KOPT-K1 (cell line): Measurements from ENCODE around the gene DYDC2.

Experiments used
- H3K27ac ChIP-seq: fragments of 200-600 bp; sonication (generic); 2 replicates; pipeline ENCODE4 v1.5.1; 2016; ENCODE audit warnings: antibody characterized with exemption, mild to moderate bottlenecking, low read depth, low read length; ENCODE audit not compliant: poor library complexity, severe bottlenecking
- H3K36me3 ChIP-seq: fragments of 200-600 bp; sonication (generic); 2 replicates; pipeline ENCODE4 v1.5.1; 2017; ENCODE audit warnings: antibody characterized with exemption, mild to moderate bottlenecking, low read length, moderate library complexity; ENCODE audit not compliant: insufficient read depth
- H3K9me3 ChIP-seq: fragments of 200-600 bp; sonication (generic); 2 replicates; pipeline ENCODE4 v1.5.1; 2017; ENCODE audit warnings: antibody characterized with exemption, low read length, mild to moderate bottlenecking; ENCODE audit not compliant: insufficient read depth, poor library complexity, severe bottlenecking

The DYDC2 gene, protein sequence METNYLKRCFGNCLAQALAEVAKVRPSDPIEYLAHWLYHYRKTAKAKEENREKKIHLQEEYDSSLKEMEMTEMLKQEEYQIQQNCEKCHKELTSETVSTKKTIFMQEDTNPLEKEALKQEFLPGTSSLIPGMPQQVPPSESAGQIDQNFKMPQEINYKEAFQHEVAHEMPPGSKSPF

DNA sequence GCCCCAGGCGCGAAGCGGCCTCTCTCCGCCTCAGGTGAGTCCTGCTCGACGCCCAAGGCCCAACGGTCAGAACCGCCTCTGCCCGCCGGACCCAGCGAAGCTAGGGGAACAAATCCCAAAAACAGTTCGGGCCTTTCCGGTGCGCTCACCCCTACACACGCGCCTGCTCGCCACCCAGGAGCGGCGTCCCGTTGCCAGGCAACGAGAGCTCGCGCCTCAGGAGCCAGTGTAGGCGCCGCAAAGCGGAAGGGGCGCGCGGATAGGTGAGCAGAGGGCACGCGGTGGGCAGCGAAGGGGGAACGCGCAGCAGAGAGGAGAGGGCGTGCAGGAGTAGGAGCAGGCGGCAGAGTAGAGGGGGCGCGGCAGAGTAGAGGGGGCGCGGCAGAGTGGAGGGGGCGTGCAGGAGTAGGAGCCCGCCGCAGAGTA is at the start of gene DYDC2, which contains the start of gene DYDC1:
Gene DYDC2, plus strand, starts transcription at position 219 of the 426 bp plus-strand sequence. CDS start 5,663 bp downstream, outside the sequence.
Gene DYDC1, minus strand, starts transcription at position 193 of the 426 bp plus-strand sequence. CDS start 4,154 bp downstream, outside the sequence.
- Histone ChIP-seq H3K27ac (no peak within 1 kb of the TSS), H3K9me3 (no peaks in the 10 kb centered on the region), H3K36me3 (no peaks in the 10 kb centered on the region)

DNA sequence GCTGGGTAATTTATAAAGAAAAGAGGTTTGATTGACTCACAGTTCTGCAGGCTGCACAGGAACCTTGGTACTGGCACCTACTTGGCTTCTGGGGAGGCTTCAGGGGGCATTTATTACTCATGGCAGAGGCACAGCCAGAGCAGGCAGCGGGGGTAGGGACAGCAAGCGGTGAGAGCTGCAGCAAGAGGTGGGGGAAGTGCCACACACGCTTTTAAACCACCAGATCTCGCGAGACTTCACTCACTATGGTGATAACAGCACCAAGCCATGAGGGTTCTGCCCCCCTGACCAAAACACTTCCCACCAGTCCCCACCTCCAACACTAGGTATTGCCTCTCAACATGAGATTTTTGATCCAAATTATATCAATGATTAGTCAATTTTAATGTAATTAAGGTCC is 43.1 kb upstream of the DYDC2 start:
- H3K9me3 ChIP-seq = no peaks in the 10 kb centered on the region
- H3K36me3 ChIP-seq = no peaks in the 10 kb centered on the region
- H3K27ac ChIP-seq = no peak overlapping the region

DNA sequence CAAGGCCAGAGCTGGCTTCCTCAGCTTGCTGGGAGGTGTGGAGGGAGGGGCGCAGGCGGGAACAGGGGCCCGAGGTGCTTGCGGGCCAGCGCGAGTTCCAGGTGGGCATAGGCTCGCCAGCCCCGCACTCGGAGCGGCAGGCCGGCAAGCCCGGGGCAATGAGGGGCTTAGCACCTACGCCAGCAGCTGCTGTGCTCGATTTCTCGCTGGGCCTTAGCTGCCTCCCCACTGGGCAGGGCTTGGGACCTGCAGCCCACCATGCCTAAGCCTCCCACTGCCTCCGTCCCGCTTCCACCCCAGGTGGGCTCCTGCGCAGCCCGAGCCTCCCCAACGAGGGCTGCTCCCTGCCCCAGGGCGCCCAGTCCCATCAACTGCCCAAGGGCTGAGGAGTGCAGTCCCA is 41.2 kb upstream of the DYDC2 start:
- H3K9me3 ChIP-seq = no peaks in the 10 kb centered on the region
- no peak overlapping the region for H3K27ac ChIP-seq
- H3K36me3 ChIP-seq = no peaks in the 10 kb centered on the region

DNA sequence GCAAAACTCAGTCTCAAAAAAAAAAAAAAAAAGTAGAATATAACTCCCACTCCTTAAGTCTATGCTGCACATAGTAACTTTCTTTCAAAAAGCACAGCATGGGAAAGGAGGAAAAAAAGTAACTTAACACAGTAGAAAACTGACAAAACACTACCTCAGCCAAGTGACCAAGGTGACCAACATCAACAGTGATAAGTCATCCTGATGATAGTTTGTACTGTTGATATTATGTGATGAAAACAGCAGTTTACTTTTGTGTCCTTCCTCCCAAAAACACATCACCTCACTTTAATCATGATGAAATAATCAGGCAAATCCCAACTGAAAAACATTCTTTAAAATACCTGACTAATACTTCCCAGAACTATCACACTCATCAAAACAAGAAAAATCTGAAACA is 37.8 kb upstream of the DYDC2 start:
- H3K36me3 ChIP-seq = no peaks in the 10 kb centered on the region
- no peak overlapping the region for H3K27ac ChIP-seq
- H3K9me3 ChIP-seq = no peaks in the 10 kb centered on the region

DNA sequence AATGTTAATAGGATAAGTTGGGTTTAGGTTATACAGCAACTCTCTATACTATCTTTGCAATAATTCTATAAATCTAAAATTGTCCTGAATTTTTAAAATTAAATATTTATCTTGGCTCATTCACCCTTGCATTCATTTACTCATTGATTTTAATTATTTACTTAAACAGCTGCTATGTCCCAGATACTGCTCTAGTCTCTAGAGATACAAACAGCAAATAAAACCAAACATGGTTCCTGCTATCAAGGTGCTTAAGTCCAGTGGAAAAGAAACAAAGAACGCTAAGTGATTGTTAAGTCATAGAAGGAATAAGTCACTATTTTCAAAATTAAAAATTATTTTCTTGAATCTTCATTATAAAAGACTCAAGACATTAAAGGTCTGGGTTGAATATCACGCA is 37.3 kb upstream of the DYDC2 start:
- Histone ChIP-seq H3K27ac (no peak overlapping the region), H3K36me3 (no peaks in the 10 kb centered on the region), H3K9me3 (no peaks in the 10 kb centered on the region)

DNA sequence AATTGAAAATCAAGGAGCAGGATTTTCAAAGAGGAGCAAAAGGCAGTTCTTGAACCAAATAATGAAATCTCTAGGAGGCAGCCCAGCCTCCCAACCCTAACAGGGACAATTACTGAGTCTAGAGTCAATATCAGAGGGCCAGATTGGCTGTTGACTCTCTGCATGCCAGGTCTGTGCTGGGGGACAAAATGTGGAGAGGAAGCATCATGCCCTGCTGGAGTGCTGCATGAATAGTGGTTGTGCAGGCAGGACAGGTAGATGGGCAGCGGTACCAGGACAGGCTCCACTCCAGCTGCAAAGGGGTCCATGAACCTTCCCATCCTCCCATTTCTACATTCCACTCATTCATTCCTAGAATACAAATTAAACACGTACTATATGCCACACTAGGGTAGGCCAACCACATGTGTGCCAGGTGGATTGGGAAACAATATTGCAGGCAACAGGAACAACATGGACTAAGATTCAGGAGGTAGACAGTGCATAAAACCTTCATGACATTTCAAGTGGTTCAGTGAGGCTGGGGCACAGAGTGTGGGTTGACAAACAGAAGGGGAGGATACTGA is 36.8 kb upstream of the DYDC2 start:
- Histone ChIP-seq H3K27ac (no peak overlapping the region), H3K9me3 (no peaks in the 10 kb centered on the region), H3K36me3 (no peaks in the 10 kb centered on the region)

DNA sequence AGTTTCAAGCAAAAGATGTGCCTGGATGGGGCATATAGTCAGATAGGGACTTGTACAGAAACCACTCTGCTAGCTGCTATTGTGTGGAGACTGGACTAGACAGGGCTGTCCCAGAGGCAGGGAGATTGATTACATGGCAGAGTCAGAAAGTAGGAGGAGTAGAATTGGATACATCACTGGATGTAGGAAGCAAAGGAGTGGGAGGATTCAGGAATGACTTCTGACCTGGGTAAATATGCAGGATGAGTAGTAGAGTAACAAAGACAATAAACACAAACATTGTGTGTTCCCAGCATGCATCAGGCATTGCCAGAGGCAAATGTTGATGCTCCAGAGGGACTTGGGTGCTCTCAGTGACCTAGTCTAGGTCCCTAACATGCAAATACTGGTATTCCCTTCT is 36.2 kb upstream of the DYDC2 start:
- Histone ChIP-seq H3K27ac (no peak overlapping the region), H3K9me3 (no peaks in the 10 kb centered on the region), H3K36me3 (no peaks in the 10 kb centered on the region)

DNA sequence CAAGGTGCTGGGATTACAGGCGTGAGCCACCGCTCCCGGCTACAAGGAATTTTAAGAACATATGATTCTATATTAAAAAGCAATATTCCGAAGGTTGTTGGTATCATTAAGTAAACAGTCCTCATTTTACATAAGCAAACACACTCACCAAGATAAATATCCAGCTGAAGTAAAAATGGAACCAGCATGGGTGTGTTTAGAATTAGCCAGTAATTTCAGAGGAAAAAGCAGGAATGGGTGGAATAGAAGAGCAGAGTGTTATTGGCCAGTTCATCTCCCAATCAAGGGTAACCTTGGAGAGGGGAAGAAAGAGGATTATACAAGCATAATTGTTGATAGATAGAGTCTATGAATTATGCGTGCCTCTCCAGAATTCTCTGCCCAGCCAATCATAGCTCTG is 35.4 kb upstream of the DYDC2 start:
- Histone ChIP-seq H3K9me3 (no peaks in the 10 kb centered on the region), H3K27ac (no peak overlapping the region), H3K36me3 (no peaks in the 10 kb centered on the region)

DNA sequence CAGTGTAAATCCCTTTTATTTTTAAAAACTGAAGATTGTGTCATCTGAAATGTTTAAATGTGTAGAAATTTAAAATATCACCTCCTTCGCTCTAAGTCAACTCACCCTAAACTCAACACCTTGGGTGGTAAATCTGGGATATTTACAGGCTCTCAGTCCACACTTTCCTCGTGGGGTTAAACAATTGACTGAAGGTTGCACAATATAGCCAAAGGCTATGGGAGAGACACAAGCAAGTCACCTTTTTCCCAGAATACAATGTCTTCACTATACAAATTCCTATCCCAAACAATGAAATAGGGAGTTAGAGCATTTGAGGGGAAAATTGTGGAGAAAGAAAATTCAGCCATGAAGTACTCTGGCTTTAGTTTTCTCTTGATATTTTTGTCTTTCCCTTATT is 34.4 kb upstream of the DYDC2 start:
- Histone ChIP-seq H3K36me3 (no peaks in the 10 kb centered on the region), H3K9me3 (no peaks in the 10 kb centered on the region), H3K27ac (no peak overlapping the region)

DNA sequence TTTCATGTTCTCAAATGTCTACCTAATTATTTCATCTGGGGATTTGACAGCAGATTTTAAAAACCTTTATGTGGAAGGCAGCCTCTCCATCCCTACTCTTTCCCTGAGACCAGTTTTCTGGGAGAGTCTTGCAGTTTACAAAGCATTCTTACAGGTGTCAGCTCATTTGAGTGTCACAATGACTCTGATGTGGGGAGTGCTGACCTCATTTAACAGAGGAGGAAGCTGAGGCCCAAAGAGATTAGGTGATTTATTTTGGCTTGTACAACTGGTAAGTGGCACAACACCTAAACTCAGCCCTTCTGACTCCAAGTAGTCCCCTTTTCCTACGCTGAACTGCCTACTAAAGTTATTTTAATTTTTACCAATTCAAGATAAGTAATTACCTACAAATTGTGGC is 33.9 kb upstream of the DYDC2 start:
- H3K9me3 ChIP-seq = no peaks in the 10 kb centered on the region
- H3K36me3 ChIP-seq = no peaks in the 10 kb centered on the region
- H3K27ac ChIP-seq = no peak overlapping the region

DNA sequence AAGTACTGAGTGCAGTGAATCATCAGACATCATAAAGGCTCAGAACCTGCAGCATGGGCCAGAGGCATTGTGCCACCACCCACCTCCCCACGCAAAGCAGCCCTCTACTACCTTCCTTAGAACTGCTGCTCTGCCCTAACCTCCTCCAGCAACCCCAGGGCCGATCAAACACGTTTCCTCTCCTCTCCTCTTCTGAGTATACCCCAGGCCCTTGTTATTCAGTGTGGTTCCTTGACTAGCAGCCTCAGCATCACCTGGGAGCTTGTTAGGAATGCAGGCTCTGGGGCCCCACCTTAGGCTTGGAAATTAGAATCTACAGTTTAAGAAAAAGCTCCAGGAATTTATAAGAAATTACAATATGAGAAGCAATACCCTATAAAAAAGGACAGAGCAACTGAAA is 33.3 kb upstream of the DYDC2 start:
- H3K36me3 ChIP-seq = no peaks in the 10 kb centered on the region
- no peak overlapping the region for H3K27ac ChIP-seq
- no peaks in the 10 kb centered on the region for H3K9me3 ChIP-seq

DNA sequence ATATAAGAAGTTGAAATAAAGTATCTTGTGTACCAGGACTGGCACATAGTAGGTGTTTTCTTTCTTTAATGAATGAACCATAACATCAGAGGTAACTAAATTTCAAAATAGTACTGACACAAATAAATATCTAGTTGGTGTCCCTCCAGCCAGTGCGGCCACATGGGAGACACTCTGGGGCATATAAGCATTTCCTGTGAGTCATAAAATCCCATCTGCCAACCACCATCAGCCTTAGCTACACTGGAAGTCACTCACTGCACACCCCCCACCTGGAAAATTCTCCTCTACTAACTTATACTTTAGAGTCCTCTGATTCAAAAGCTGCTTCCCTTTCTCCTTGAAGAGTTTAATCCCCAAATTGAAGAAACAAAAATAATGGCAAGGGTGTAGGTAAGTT is 32.5 kb upstream of the DYDC2 start:
- no peak overlapping the region for H3K27ac ChIP-seq
- H3K36me3 ChIP-seq = no peaks in the 10 kb centered on the region
- H3K9me3 ChIP-seq = no peaks in the 10 kb centered on the region

DNA sequence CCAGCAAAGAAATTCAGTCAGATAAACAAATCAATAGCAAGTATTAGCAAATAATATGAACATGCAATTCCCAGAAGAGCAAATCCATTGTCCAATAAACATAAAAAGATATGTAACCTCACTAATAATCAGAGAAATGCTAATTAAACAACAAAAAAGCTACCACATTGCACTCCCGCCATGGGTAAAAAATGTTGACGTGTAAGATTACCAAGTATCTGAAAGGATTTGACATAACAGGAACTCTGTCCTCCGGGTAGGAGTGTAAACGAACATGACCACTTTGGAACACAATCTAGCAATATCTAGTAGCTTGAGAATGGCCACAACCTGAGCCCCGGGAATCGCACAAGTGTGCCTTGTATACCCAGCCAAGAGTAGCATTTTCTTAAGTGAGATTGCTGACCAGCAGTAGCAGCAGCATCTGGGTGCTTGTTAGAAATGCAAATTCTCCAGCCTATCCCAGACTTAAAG is 31.7 kb upstream of the DYDC2 start:
- no peaks in the 10 kb centered on the region for H3K9me3 ChIP-seq
- H3K36me3 ChIP-seq = no peaks in the 10 kb centered on the region
- no peak overlapping the region for H3K27ac ChIP-seq

DNA sequence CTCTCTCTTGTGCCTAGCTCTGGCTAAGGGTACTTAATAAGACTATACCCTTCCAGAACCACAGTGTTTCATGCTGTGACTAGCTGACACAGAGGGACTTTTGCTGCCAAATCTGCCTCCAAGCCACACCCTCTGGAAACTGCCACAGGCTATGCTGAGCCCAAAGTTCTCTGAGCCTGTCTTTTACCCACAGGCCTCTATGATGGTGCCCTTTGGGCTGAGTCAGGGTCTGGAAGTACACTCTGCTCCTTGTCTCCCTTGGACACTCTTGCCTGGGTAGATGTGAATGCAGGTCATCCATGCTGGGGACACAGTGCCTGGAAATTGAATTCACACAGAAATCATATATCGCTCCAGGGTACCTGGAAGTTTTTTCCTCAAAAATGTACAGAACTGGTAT is 22.6 kb upstream of the DYDC2 start:
- H3K9me3 ChIP-seq = no peaks in the 10 kb centered on the region
- no peaks in the 10 kb centered on the region for H3K36me3 ChIP-seq
- no peak overlapping the region for H3K27ac ChIP-seq

DNA sequence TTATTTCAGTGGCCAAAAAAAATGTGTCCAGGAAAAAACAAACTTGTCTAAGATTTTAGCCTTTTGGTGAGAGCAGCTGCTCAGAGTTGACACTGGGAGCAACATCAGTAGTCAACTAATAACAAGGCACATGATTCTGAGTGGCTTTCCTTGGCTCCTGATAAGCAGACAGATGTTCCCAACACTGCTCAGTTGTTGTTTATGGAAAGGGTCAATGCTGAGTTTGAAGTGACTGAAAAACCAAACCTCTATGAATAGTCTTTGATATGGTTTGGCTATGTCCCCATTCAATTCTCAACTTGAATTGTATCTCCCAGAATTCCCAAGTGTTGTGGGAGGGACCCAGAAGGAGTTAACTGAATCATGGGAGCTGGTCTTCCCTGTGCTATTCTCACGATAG is 12.3 kb upstream of the DYDC2 start:
- Histone ChIP-seq H3K9me3 (no peaks in the 10 kb centered on the region), H3K36me3 (no peaks in the 10 kb centered on the region), H3K27ac (no peak overlapping the region)

DNA sequence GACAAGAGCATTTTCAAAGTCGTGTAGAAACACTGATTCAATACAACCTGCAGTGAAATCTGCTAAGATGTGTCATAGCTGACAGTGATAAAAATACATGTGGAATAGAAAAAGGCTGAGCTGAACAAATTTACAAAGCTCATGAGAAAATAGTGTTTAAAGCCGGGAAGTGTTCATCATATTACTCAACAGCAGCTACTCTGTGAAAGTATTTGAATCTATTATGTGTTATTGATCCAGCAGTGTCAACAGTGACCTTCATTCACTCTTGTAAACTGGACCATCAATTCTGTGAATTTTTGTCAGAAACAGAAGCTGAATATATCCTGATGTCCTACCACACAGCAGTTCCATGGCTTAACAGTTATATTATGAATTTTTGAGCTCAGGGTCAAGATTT is 11.7 kb upstream of the DYDC2 start:
- Histone ChIP-seq H3K36me3 (no peaks in the 10 kb centered on the region), H3K27ac (no peak overlapping the region), H3K9me3 (no peaks in the 10 kb centered on the region)
